ENCODE measurements around the gene ZNF526. TPM values are rescaled to one million over a fixed set of nuclear protein-coding genes. Genes with fewer than 3 reads are reported as not detected.

Gene ZNF526
- total and polyA plus RNA-seq, 8 donors, result 2.4 to 7.5 (median 5.6) TPM

GRCh38 chr19:42274065-42274682 lies 54.1 kb downstream of the ZNF526 start:
- WGBS, 2 donors, result 91% methylated on average over 22 of the region's 22 CpGs
- Histone ChIP-seq H3K27ac (no peak overlapping the region), H3K36me3 (peaks cover 0 to 29% (median 15%) of the 10 kb centered on the region in 3 donors), H3K4me1 (peaks cover 13 to 36% (median 20%) of the 10 kb centered on the region in 3 donors), H3K4me3 (no peak overlapping the region), H3K27me3 (no peaks in the 10 kb centered on the region), H3K9me3 (no peaks in the 10 kb centered on the region)
- TF ChIP-seq CTCF (IDR thresholded peaks at IDR 0.05), result no peak
- DNase-seq, result peak in 3 of 6 donors; percentile 18 to 73 (median 42)
- no peak for FAIRE-seq
- no peak for ATAC-seq
- intact Hi-C loops (cut with DNase I), result no loop called here

GRCh38 chr19:42275103-42275502 lies 55.0 kb downstream of the ZNF526 start:
- DNase-seq, result peak in 3 of 6 donors; percentile 22 to 45 (median 31)
- no peak for ATAC-seq
- no peak overlapping the region for H3K27ac ChIP-seq
- no peak for FAIRE-seq
- WGBS, 2 donors, result 59 to 70% methylated on average over 7 of the region's 7 CpGs
- intact Hi-C loops (cut with DNase I), result no loop called here
- no peak overlapping the region for H3K4me3 ChIP-seq
- no peak for TF ChIP-seq CTCF (IDR thresholded peaks at IDR 0.05)
- no peaks in the 10 kb centered on the region for H3K27me3 ChIP-seq
- peaks cover 16 to 42% (median 25%) of the 10 kb centered on the region in 3 donors for H3K4me1 ChIP-seq
- no peaks in the 10 kb centered on the region for H3K9me3 ChIP-seq
- peaks cover 0 to 29% (median 15%) of the 10 kb centered on the region in 3 donors for H3K36me3 ChIP-seq

GRCh38 chr19:42275517-42275916 lies 55.4 kb downstream of the ZNF526 start:
- Histone ChIP-seq H3K36me3 (peaks cover 0 to 29% (median 15%) of the 10 kb centered on the region in 3 donors), H3K9me3 (no peaks in the 10 kb centered on the region), H3K27me3 (no peaks in the 10 kb centered on the region), H3K4me3 (no peak overlapping the region), H3K27ac (no peak overlapping the region), H3K4me1 (peaks cover 16 to 42% (median 25%) of the 10 kb centered on the region in 3 donors)
- no peak for DNase-seq
- FAIRE-seq, result no peak
- WGBS, 2 donors, result 80 to 83% methylated on average over 3 of the region's 3 CpGs
- intact Hi-C loops (cut with DNase I), result no loop called here
- no peak for ATAC-seq
- no peak for TF ChIP-seq CTCF (IDR thresholded peaks at IDR 0.05)

GRCh38 chr19:42276284-42276683 lies 56.2 kb downstream of the ZNF526 start:
- H3K27ac ChIP-seq, result no peak overlapping the region
- ATAC-seq, result no peak
- intact Hi-C loops (cut with DNase I), result no loop called here

More at GRCh38 chr19:42276284-42276683, 56.2 kb downstream of the ZNF526 start:
- no peaks in the 10 kb centered on the region for H3K27me3 ChIP-seq
- H3K4me3 ChIP-seq, result no peak overlapping the region
- no peaks in the 10 kb centered on the region for H3K9me3 ChIP-seq
- FAIRE-seq (no peak), DNase-seq (peak in 1 of 6 donors; percentile 38)
- peaks cover 18 to 40% (median 20%) of the 10 kb centered on the region in 3 donors for H3K4me1 ChIP-seq
- peaks cover 0 to 29% (median 15%) of the 10 kb centered on the region in 3 donors for H3K36me3 ChIP-seq
- WGBS, 2 donors, result 71 to 79% methylated on average over 3 of the region's 3 CpGs
- no peak for TF ChIP-seq CTCF (IDR thresholded peaks at IDR 0.05)
